CD4-positive, alpha-beta T cell treated with Interleukin-15 for 1 hour (primary cell): ENCODE data around the gene PIK3R5.
A peak's percentile ranks its signal among the peaks of the same experiment; 100 is the strongest.
"Not testable (repeated sequence)": the region's sequence is repeated elsewhere in the genome, so short reads cannot be mapped to it uniquely, and the experiment has no call there.

ENCODE experiments used
- DNase-seq: peaks from one replicate; pipeline ENCODE4 v3.0.0-alpha.2; 2020

PIK3R5 gene

GRCh38 chr17:8965394-8966168 lies at the start of gene PIK3R5:
PIK3R5 (minus strand) TSS chr17:8965707; CDS start chr17:8911494, 54,213 bp downstream.
- peak; percentile 89 for DNase-seq

GRCh38 chr17:9011001-9011400 lies 45.5 kb upstream of the PIK3R5 start:
- DNase-seq = no peak

- DNase-seq = no peak
Observed at GRCh38 chr17:9009737-9010136, 44.2 kb upstream of the PIK3R5 start.

GRCh38 chr17:9009096-9009495 lies 43.6 kb upstream of the PIK3R5 start:
- DNase-seq = no peak

GRCh38 chr17:9007052-9007714 lies 41.7 kb upstream of the PIK3R5 start:
- no peak for DNase-seq

GRCh38 chr17:9006175-9006767 lies 40.8 kb upstream of the PIK3R5 start:
- DNase-seq = no peak

GRCh38 chr17:9004961-9005285 lies 39.4 kb upstream of the PIK3R5 start:
- no peak for DNase-seq

GRCh38 chr17:9004132-9004960 lies 38.8 kb upstream of the PIK3R5 start:
- no peak for DNase-seq

GRCh38 chr17:9003355-9004131 lies 38.0 kb upstream of the PIK3R5 start:
- no peak for DNase-seq

- DNase-seq = no peak
Observed at GRCh38 chr17:9002606-9003354, 37.3 kb upstream of the PIK3R5 start.

- no peak for DNase-seq
Observed at GRCh38 chr17:9002227-9002605, 36.7 kb upstream of the PIK3R5 start.

GRCh38 chr17:9001559-9001958 lies 36.1 kb upstream of the PIK3R5 start:
- no peak for DNase-seq

GRCh38 chr17:8997994-8998628 lies 32.6 kb upstream of the PIK3R5 start:
- peak; percentile 78 for DNase-seq

GRCh38 chr17:8995711-8996110 lies 30.2 kb upstream of the PIK3R5 start:
- no peak for DNase-seq

GRCh38 chr17:8994319-8994718 lies 28.8 kb upstream of the PIK3R5 start:
- peak; percentile 43 for DNase-seq

- peak; percentile 65 for DNase-seq
Observed at GRCh38 chr17:8991514-8992285, 26.2 kb upstream of the PIK3R5 start.

GRCh38 chr17:8988263-8988935 lies 22.9 kb upstream of the PIK3R5 start:
- not testable (repeated sequence) for DNase-seq

- DNase-seq = no peak
Observed at GRCh38 chr17:8986295-8986694, 20.8 kb upstream of the PIK3R5 start.

GRCh38 chr17:8985054-8985701 lies 19.7 kb upstream of the PIK3R5 start:
- DNase-seq = peak; percentile 38
